ENCODE results near the gene LDB1. TPM values are rescaled to one million over a fixed set of nuclear protein-coding genes. Genes with fewer than 3 reads are reported as not detected.
A peak's percentile ranks its signal among the peaks of the same experiment; 100 is the strongest.

Gene LDB1
- total RNA-seq, 1 experiment from 2014 or later: 100 TPM

DNA sequence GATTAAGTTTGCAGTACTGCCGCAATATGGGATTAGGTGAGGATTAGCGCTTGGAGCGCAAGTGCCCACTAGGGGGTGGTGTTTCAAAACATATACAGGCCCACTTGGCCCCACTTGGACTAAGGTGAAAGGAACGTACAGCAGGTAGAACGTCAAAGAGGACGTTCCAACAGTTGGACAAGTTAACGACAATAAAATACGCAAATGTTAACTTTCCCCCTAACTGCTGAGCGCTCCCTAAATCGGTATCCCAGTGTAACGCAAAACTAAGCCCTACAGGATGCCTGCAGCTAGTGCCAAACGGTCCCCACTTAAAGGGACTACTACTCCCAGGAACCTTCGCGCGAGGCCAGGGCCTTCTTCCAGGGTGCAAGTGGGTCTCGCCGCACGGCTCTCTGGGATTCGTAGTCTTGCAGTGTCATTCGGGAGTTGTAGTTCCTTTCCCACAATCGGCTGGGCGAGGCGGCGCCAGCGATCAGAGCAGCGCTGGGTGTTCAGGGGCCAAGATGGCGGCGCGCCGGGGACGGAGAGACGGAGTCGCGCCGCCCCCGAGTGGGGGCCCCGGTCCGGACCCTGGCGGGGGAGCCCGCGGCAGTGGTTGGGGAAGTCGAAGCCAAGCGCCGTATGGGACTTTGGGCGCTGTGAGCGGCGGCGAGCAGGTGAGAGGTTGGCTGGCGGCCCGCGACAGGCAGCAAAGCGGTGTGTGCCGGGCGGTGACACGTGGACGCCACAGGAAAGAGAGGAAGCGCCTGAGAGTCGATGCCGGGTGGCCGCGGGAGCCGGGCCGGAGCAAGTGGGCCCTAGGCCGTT lies 12.6 kb upstream of the LDB1 start, which contains the start of gene PPRC1 (continued):
- peak; percentile 69; the same call in 1 of the 2 replicates for TF ChIP-seq FOXK1 (CRISPR knock-in tag; IDR thresholded peaks at IDR 0.05)
- TF ChIP-seq GABPB1 (CRISPR knock-in tag; IDR thresholded peaks at IDR 0.05): peak; percentile 66; the same call in 1 of the 2 replicates
- TF ChIP-seq, protein P1, sequence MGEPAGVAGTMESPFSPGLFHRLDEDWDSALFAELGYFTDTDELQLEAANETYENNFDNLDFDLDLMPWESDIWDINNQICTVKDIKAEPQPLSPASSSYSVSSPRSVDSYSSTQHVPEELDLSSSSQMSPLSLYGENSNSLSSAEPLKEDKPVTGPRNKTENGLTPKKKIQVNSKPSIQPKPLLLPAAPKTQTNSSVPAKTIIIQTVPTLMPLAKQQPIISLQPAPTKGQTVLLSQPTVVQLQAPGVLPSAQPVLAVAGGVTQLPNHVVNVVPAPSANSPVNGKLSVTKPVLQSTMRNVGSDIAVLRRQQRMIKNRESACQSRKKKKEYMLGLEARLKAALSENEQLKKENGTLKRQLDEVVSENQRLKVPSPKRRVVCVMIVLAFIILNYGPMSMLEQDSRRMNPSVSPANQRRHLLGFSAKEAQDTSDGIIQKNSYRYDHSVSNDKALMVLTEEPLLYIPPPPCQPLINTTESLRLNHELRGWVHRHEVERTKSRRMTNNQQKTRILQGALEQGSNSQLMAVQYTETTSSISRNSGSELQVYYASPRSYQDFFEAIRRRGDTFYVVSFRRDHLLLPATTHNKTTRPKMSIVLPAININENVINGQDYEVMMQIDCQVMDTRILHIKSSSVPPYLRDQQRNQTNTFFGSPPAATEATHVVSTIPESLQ (CRISPR knock-in tag; IDR thresholded peaks at IDR 0.05): no peak

- peak overlapping the region; percentile 89 for H3K4me3 Mint-ChIP-seq
- POLR2A ChIA-PET: interaction anchor here (0.6 to 1.0 kb wide), 3 partner anchors 16 to 20 kb away, joined by 3 to 5 read pairs (median 3); no protein-coding TSS in a partner anchor
- CTCF ChIA-PET: interaction anchor here (0.6 to 2.0 kb wide), 6 partner anchors 9 to 171 kb away, joined by 3 to 14 read pairs (median 4); no protein-coding TSS in a partner anchor
- peaks cover 22% of the 10 kb centered on the region for H3K4me1 Mint-ChIP-seq
- peaks cover 9% of the 10 kb centered on the region for H3K36me3 Mint-ChIP-seq
- H3K27me3 Mint-ChIP-seq (ENCODE audit: low read depth): peaks cover 4% of the 10 kb centered on the region; the same call in 1 of the 2 replicates
- no peak for DNase-seq (ENCODE audit: low spot score)
- no peak for TF ChIP-seq TEAD4 (CRISPR knock-in tag; IDR thresholded peaks at IDR 0.05)
- no peak for TF ChIP-seq SMAD4 (CRISPR knock-in tag; IDR thresholded peaks at IDR 0.05)
- TF ChIP-seq, protein P2, sequence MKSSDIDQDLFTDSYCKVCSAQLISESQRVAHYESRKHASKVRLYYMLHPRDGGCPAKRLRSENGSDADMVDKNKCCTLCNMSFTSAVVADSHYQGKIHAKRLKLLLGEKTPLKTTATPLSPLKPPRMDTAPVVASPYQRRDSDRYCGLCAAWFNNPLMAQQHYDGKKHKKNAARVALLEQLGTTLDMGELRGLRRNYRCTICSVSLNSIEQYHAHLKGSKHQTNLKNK (CRISPR knock-in tag; IDR thresholded peaks at IDR 0.05): no peak
- TF ChIP-seq ESRRA (CRISPR knock-in tag; IDR thresholded peaks at IDR 0.05; ENCODE audit: borderline replicate concordance): no peak
- TF ChIP-seq, protein P3, sequence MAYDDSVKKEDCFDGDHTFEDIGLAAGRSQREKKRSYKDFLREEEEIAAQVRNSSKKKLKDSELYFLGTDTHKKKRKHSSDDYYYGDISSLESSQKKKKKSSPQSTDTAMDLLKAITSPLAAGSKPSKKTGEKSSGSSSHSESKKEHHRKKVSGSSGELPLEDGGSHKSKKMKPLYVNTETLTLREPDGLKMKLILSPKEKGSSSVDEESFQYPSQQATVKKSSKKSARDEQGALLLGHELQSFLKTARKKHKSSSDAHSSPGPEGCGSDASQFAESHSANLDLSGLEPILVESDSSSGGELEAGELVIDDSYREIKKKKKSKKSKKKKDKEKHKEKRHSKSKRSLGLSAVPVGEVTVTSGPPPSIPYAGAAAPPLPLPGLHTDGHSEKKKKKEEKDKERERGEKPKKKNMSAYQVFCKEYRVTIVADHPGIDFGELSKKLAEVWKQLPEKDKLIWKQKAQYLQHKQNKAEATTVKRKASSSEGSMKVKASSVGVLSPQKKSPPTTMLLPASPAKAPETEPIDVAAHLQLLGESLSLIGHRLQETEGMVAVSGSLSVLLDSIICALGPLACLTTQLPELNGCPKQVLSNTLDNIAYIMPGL (CRISPR knock-in tag; IDR thresholded peaks at IDR 0.05): no peak
- TF ChIP-seq ZBTB21 (CRISPR knock-in tag; IDR thresholded peaks at IDR 0.05; ENCODE audit: borderline replicate concordance): no peak
- TF ChIP-seq E2F1 (CRISPR knock-in tag; IDR thresholded peaks at IDR 0.05): no peak
- no peak for TF ChIP-seq PRDM15 (CRISPR knock-in tag; IDR thresholded peaks at IDR 0.05)
- TF ChIP-seq ZNF423 (CRISPR knock-in tag; IDR thresholded peaks at IDR 0.05): no peak
- no peak for TF ChIP-seq IRF1 (CRISPR knock-in tag; IDR thresholded peaks at IDR 0.05)
- no peak for TF ChIP-seq GRHL2 (CRISPR knock-in tag; IDR thresholded peaks at IDR 0.05; ENCODE audit: insufficient replicate concordance, severe bottlenecking)
- TF ChIP-seq, protein P1 (CRISPR knock-in tag; IDR thresholded peaks at IDR 0.05): no peak
- TF ChIP-seq NFE2L1 (CRISPR knock-in tag; IDR thresholded peaks at IDR 0.05): no peak
- TF ChIP-seq NR2C2 (CRISPR knock-in tag; IDR thresholded peaks at IDR 0.05): no peak
- no peaks in the 10 kb centered on the region for H3K9me3 Mint-ChIP-seq
- peak overlapping the region; percentile 98 for H3K27ac Mint-ChIP-seq
- ATAC-seq: no peak
These were observed 12.0 kb upstream of the LDB1 start for GRCh38 chr10:102132193-102132562.

Data from WTC11 (cell line).